ENCODE measurements around the gene CENPL. TPM values are rescaled to one million over a fixed set of nuclear protein-coding genes. Genes with fewer than 3 reads are reported as not detected.

Gene CENPL
- total and polyA plus RNA-seq, 2 of the 8 experiments (the other 6 are each of a cell fraction or from before 2014, with no cell fraction given): 6.6 to 16.0 TPM

- no peak overlapping the region for H2BK15ac ChIP-seq (ENCODE audit: low read length)
- no peak overlapping the region for H3K4me2 ChIP-seq (ENCODE audit: insufficient read depth in 1 of 2, low read depth in 2 of 2, low read length in 2 of 2)
- no peaks in the 10 kb centered on the region for H3K79me1 ChIP-seq (ENCODE audit: low read depth, low read length)
- H3K23me2 ChIP-seq (ENCODE audit: low read depth, low read length): no peaks in the 10 kb centered on the region
- DNase-seq (ENCODE audit: low read depth in 1 of 2, low spot score in 2 of 2) (no peak), FAIRE-seq (no peak)
- no peak overlapping the region for H2BK20ac ChIP-seq (ENCODE audit: low read length)
- H3K23ac ChIP-seq (ENCODE audit: insufficient read length): no peak overlapping the region
- H3K14ac ChIP-seq (ENCODE audit: insufficient read length): no peak overlapping the region
- no peaks in the 10 kb centered on the region for H3K9me3 ChIP-seq (ENCODE audit: insufficient read depth in 2 of 2, low read depth in 1 of 2, low read length in 1 of 2)
- H3K36me3 ChIP-seq (ENCODE audit: control insufficient read depth in 2 of 4, insufficient read depth in 4 of 4, low read length in 3 of 4): peaks cover 0 to under 1% (median 0%) of the 10 kb centered on the region in 4 experiments; a peak in 2 of 8 replicates
- TF ChIP-seq KDM5A (IDR thresholded peaks at IDR 0.05; ENCODE audit: low read length): no peak
- TF ChIP-seq HDAC2 (IDR thresholded peaks at IDR 0.05; ENCODE audit: borderline replicate concordance in 1 of 2, low read depth in 2 of 2, low read length in 2 of 2): no peak
- TF ChIP-seq CHD1 (IDR thresholded peaks at IDR 0.05; ENCODE audit: low read depth, low read length): no peak
- TF ChIP-seq HDAC6 (IDR thresholded peaks at IDR 0.05; ENCODE audit: low read depth, low read length): no peak
- no peak for TF ChIP-seq ZNF274 (IDR thresholded peaks at IDR 0.05; ENCODE audit: borderline replicate concordance, extremely low read depth, low read length)
- no peaks in the 10 kb centered on the region for H3K27me3 ChIP-seq (replicated peaks in 1 of 4; ENCODE audit: control insufficient read depth in 3 of 4, extremely low read depth in 1 of 4, insufficient read depth in 3 of 4, low read length in 3 of 4)
- ChIA-PET CTCF (ENCODE audit: partially characterized antibody) (no interaction called here), POLR2A (ENCODE audit: partially characterized antibody) (no interaction called here)
- no peak overlapping the region for H3K18ac ChIP-seq (ENCODE audit: extremely low read depth, low read length)
- no peak overlapping the region for H4K5ac ChIP-seq (ENCODE audit: insufficient read length, low read depth, low read length)
- no peak overlapping the region for H2AK5ac ChIP-seq (ENCODE audit: low read depth, low read length)
- H4K91ac ChIP-seq (replicated peaks; ENCODE audit: insufficient read length, low read length): no peak overlapping the region
- no peaks in the 10 kb centered on the region for H3K79me2 ChIP-seq (ENCODE audit: control insufficient read depth in 1 of 2, insufficient read depth in 2 of 2, low read length in 2 of 2)
- H4K20me1 ChIP-seq (replicated peaks in 1 of 2; ENCODE audit: control insufficient read depth in 1 of 2, insufficient read depth in 2 of 2, low read length in 2 of 2): no peaks in the 10 kb centered on the region
- no peak overlapping the region for H3K9ac ChIP-seq (replicated peaks in 1 of 4; ENCODE audit: extremely low read depth in 1 of 4, low read depth in 3 of 4, low read length in 3 of 4)
- WGBS, 2 experiments (ENCODE audit: extremely low coverage in 1 of 2, insufficient coverage in 1 of 2, insufficient read length in 1 of 2, insufficient replicate concordance in 2 of 2, low coverage in 1 of 2, low lambda C conversion rate in 2 of 2, missing lambda C conversion rate in 1 of 2): 100% methylated on average over 2 of the region's 2 CpGs; no CpG with 5 or more reads in 1 of the 2 experiments
- no peak overlapping the region for H4K8ac ChIP-seq (ENCODE audit: extremely low read depth, insufficient read depth, low read length)
- H2AFZ ChIP-seq (ENCODE audit: low read length): no peak overlapping the region
- H2BK5ac ChIP-seq (ENCODE audit: low read depth, low read length): no peak overlapping the region
- no peak overlapping the region for H2BK12ac ChIP-seq (ENCODE audit: low read depth, low read length)
- no peak overlapping the region for H2BK120ac ChIP-seq (replicated peaks; ENCODE audit: low read depth, low read length)
- H3K56ac ChIP-seq (replicated peaks; ENCODE audit: insufficient read length, low read depth, low read length): no peak overlapping the region
- H3K4ac ChIP-seq (replicated peaks; ENCODE audit: insufficient read length, low read depth, low read length): no peak overlapping the region
- no peak overlapping the region for H3K4me3 ChIP-seq (ENCODE audit: extremely low read depth in 1 of 4, insufficient read depth in 2 of 4, low read depth in 3 of 4, low read length in 4 of 4)
- H3K4me1 ChIP-seq (replicated peaks in 1 of 4; ENCODE audit: control insufficient read depth in 3 of 4, insufficient read depth in 4 of 4, low read length in 3 of 4): no peaks in the 10 kb centered on the region
- no peak overlapping the region for H3K27ac ChIP-seq (ENCODE audit: low read depth, low read length)
These were observed 34.8 kb downstream of the CENPL start for GRCh38 chr1:173789841-173790240.
